ENCODE results near the gene MS4A15. TPM values are rescaled to one million over a fixed set of nuclear protein-coding genes. Genes with fewer than 3 reads are reported as not detected.
A peak's percentile ranks its signal among the peaks of the same experiment; 100 is the strongest.

MS4A15 gene
- total and polyA plus RNA-seq, 10 of the 15 experiments (the other 5 are each of a cell fraction or from before 2014, with no cell fraction given) = 0.05 to 0.84 (median 0.45) TPM

DNA sequence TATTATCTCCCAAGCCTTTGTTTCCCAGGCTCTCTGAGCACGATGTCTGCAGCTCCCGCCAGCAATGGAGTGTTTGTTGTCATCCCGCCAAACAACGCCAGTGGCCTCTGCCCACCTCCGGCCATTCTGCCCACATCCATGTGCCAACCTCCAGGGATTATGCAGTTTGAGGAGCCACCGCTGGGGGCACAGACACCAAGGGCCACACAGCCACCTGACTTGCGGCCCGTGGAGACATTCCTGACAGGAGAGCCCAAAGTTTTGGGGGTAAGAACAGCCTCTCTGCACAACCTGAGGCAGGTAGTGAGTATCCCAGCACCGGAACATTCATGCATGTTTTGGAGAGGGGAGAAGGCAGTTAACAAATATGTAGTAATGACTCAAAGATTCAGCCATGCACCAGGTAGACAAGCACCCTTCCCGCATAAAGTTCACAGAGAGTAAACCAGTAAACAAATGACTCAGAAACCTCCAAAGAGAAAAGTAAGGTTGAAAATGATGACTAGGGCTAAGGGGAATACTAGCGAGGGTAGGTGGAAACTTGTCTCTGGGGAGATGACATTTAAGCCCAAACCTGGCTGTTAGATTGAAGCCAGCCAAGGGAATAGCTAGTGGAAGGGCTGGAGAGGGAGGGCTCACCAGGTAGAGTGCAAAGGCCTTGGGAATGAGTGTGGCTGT is 7.2 kb downstream of the MS4A15 start (continued):
- no peak for TF ChIP-seq RBBP5 (conservative IDR thresholded peaks at IDR 0.05)
- no peak for TF ChIP-seq HDGF (IDR thresholded peaks at IDR 0.05)
- no peak for TF ChIP-seq RELA (IDR thresholded peaks at IDR 0.05; ENCODE audit: borderline replicate concordance, partially characterized antibody)
- TF ChIP-seq ASH2L (IDR thresholded peaks at IDR 0.05; ENCODE audit: borderline replicate concordance, low read depth) = no peak
- TF ChIP-seq IKZF2 (IDR thresholded peaks at IDR 0.05) = peak; percentile 55 to 62; a peak in 2 of 4 replicates
- no peak for TF ChIP-seq CBFB (IDR thresholded peaks at IDR 0.05; ENCODE audit: low read depth)
- 0 out of 2 replicates have a peak, but pooled peaks have one; percentile 2 for TF ChIP-seq SPI1 (IDR thresholded peaks at IDR 0.05; ENCODE audit: borderline replicate concordance, insufficient read depth, low read depth, low read length)
- 0 out of 2 replicates have a peak, but pooled peaks have one; percentile 9 for TF ChIP-seq CREM (IDR thresholded peaks at IDR 0.05; ENCODE audit: low read depth)
- no peak for TF ChIP-seq ZNF274 (IDR thresholded peaks at IDR 0.05; ENCODE audit: insufficient read depth, insufficient read length)
- TF ChIP-seq, protein P1, sequence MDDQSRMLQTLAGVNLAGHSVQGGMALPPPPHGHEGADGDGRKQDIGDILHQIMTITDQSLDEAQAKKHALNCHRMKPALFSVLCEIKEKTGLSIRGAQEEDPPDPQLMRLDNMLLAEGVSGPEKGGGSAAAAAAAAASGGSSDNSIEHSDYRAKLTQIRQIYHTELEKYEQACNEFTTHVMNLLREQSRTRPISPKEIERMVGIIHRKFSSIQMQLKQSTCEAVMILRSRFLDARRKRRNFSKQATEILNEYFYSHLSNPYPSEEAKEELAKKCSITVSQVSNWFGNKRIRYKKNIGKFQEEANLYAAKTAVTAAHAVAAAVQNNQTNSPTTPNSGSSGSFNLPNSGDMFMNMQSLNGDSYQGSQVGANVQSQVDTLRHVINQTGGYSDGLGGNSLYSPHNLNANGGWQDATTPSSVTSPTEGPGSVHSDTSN (IDR thresholded peaks at IDR 0.05; ENCODE audit: insufficient replicate concordance, low read depth, low read length) = no peak
- TF ChIP-seq NRF1 (conservative IDR thresholded peaks at IDR 0.05; ENCODE audit: low read depth, low read length) = no peak
- TF ChIP-seq CREB1 (IDR thresholded peaks at IDR 0.05; ENCODE audit: low read depth) = 0 out of 2 replicates have a peak, but pooled peaks have one; percentile 6
- TF ChIP-seq WRNIP1 (IDR thresholded peaks at IDR 0.05; ENCODE audit: borderline replicate concordance, low read depth, low read length) = no peak
- peak; percentile 14; the same call in 1 of the 2 replicates for TF ChIP-seq BACH1 (IDR thresholded peaks at IDR 0.05; ENCODE audit: borderline replicate concordance)
- TF ChIP-seq, protein P2, sequence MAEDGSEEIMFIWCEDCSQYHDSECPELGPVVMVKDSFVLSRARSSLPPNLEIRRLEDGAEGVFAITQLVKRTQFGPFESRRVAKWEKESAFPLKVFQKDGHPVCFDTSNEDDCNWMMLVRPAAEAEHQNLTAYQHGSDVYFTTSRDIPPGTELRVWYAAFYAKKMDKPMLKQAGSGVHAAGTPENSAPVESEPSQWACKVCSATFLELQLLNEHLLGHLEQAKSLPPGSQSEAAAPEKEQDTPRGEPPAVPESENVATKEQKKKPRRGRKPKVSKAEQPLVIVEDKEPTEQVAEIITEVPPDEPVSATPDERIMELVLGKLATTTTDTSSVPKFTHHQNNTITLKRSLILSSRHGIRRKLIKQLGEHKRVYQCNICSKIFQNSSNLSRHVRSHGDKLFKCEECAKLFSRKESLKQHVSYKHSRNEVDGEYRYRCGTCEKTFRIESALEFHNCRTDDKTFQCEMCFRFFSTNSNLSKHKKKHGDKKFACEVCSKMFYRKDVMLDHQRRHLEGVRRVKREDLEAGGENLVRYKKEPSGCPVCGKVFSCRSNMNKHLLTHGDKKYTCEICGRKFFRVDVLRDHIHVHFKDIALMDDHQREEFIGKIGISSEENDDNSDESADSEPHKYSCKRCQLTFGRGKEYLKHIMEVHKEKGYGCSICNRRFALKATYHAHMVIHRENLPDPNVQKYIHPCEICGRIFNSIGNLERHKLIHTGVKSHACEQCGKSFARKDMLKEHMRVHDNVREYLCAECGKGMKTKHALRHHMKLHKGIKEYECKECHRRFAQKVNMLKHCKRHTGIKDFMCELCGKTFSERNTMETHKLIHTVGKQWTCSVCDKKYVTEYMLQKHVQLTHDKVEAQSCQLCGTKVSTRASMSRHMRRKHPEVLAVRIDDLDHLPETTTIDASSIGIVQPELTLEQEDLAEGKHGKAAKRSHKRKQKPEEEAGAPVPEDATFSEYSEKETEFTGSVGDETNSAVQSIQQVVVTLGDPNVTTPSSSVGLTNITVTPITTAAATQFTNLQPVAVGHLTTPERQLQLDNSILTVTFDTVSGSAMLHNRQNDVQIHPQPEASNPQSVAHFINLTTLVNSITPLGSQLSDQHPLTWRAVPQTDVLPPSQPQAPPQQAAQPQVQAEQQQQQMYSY (CRISPR knock-in tag; IDR thresholded peaks at IDR 0.05) = no peak
- TF ChIP-seq ZNF622 (IDR thresholded peaks at IDR 0.05) = no peak
- TF ChIP-seq, protein P3, sequence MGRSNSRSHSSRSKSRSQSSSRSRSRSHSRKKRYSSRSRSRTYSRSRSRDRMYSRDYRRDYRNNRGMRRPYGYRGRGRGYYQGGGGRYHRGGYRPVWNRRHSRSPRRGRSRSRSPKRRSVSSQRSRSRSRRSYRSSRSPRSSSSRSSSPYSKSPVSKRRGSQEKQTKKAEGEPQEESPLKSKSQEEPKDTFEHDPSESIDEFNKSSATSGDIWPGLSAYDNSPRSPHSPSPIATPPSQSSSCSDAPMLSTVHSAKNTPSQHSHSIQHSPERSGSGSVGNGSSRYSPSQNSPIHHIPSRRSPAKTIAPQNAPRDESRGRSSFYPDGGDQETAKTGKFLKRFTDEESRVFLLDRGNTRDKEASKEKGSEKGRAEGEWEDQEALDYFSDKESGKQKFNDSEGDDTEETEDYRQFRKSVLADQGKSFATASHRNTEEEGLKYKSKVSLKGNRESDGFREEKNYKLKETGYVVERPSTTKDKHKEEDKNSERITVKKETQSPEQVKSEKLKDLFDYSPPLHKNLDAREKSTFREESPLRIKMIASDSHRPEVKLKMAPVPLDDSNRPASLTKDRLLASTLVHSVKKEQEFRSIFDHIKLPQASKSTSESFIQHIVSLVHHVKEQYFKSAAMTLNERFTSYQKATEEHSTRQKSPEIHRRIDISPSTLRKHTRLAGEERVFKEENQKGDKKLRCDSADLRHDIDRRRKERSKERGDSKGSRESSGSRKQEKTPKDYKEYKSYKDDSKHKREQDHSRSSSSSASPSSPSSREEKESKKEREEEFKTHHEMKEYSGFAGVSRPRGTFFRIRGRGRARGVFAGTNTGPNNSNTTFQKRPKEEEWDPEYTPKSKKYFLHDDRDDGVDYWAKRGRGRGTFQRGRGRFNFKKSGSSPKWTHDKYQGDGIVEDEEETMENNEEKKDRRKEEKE (IDR thresholded peaks at IDR 0.05) = no peak
- no peak for TF ChIP-seq POLR2AphosphoS2 (IDR thresholded peaks at IDR 0.05; ENCODE audit: low read depth, low read length)
- TF ChIP-seq, protein P4, sequence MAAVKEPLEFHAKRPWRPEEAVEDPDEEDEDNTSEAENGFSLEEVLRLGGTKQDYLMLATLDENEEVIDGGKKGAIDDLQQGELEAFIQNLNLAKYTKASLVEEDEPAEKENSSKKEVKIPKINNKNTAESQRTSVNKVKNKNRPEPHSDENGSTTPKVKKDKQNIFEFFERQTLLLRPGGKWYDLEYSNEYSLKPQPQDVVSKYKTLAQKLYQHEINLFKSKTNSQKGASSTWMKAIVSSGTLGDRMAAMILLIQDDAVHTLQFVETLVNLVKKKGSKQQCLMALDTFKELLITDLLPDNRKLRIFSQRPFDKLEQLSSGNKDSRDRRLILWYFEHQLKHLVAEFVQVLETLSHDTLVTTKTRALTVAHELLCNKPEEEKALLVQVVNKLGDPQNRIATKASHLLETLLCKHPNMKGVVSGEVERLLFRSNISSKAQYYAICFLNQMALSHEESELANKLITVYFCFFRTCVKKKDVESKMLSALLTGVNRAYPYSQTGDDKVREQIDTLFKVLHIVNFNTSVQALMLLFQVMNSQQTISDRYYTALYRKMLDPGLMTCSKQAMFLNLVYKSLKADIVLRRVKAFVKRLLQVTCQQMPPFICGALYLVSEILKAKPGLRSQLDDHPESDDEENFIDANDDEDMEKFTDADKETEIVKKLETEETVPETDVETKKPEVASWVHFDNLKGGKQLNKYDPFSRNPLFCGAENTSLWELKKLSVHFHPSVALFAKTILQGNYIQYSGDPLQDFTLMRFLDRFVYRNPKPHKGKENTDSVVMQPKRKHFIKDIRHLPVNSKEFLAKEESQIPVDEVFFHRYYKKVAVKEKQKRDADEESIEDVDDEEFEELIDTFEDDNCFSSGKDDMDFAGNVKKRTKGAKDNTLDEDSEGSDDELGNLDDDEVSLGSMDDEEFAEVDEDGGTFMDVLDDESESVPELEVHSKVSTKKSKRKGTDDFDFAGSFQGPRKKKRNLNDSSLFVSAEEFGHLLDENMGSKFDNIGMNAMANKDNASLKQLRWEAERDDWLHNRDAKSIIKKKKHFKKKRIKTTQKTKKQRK (IDR thresholded peaks at IDR 0.05; ENCODE audit: low read depth, low read length) = no peak

Measured in GM12878 (cell line).